ENCODE measurements around the gene ERFL.
A peak's percentile ranks its signal among the peaks of the same experiment; 100 is the strongest.
"Not testable (repeated sequence)": the region's sequence is repeated elsewhere in the genome, so short reads cannot be mapped to it uniquely, and the experiment has no call there.

The ERFL gene

DNA sequence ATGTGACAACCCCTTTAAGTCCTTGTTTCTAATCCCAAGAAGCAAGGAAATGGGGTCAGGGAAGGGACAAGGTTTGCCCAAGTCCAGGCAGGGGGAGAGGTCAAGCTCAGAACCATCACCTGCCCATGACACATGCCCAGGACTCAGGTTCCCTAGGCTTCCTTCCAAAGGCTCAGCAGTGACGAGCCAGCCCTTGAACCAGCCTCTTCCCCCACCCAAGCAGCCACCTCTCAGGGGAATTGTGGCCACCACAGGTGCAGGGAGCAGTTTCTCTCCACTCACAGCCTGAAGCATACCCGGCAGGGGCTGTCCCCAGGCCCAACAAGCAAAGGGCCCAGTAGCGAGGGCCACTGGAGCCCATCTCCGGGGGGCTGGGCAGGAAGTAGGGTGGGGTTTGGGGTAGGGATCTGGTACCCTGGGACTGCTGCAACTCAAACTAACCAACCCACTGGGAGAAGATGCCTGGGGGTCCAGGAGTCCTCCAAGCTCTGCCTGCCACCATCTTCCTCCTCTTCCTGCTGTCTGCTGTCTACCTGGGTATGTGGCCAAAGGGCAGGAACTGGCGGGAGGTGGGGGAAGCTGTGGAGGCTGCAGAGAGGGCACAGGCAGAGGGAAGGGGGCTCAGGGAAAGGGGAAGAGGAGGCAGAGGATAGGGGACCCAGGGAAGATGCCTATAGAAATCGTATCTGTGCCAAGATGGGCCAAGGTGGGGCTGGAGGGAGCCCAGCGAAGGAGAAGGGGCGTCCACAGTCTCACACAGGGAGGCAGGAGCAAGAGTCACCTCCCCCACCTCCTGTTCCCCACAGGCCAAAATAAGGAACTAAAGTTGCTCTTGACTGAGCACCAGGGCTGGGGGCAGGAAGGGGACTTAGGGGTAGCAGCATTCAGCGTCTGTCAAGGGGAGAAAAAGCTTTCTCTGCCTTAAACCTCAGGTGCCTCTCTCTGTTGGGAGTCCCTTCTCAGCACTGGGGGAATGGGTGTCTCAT is 51.1 kb downstream of the ERFL start, which contains the start of gene CD79A:
TSS of gene CD79A (plus strand) at position 433 of the 986 bp plus-strand sequence. CDS start at position 459, 26 bp downstream.
- no peak for DNase-seq (ENCODE audit: low read depth)

DNA sequence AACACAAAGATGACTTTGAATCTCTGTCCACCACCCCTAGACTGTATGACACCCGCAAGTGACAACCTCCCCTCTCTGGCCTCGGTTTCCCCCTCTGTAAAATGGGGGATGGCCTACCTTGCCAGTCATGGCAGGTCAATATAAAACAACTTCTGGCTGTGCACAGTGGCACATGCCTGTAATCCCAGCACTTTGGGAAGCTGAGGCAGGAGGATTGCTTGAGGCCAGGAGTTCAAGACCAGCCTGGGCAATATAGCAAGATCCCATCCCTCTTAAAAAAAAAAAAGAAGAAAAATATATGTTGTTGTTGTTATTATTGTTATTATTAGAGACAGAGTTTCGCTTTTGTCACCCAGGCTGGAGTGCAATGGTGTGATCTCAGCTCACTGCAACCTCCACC is 52.3 kb downstream of the ERFL start:
- not testable (repeated sequence) for DNase-seq (ENCODE audit: low read depth)

DNA sequence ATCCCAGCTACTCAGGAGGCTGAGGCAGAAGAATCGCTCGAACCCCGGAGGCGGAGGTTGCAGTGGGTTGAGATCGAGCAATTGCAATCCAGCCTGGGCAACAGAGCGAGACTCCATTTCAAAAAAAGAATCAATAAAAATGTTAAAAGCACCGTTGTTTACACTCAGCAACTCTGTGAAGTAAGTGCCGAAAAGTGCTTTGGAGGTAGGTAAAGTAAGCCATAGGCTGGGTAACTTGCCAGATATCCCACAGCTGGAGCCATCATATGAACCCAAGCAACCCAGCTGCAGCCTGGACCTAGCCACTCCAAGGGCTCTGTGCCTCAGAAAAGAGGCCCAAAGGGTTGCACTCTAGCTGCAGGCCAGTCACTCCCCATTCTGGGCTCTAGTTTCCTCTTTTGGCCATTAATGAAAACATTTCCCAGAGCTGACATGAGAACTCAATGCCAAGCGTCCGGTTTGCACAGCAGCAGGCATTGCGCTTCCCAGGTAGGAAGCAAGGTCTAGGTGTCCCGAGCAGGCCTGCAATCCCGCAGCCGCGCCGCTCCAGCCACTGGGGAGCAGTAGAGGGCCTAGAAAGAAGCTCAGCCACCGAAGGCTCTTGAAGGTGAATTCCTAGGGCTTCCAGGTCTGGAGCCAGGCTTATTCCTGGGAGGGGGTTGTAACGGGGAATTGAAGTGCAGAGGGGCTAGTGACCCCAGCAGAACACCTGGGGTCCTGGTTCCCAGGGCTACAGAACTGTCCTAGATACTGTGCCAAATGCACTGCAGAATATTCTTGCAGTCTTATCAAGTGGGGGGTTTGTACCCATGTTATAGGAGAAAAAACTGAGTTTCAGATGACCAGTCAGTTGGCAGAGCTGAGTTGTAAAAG is 55.2 kb downstream of the ERFL start:
- DNase-seq (ENCODE audit: low read depth): peak; percentile 33

DNA sequence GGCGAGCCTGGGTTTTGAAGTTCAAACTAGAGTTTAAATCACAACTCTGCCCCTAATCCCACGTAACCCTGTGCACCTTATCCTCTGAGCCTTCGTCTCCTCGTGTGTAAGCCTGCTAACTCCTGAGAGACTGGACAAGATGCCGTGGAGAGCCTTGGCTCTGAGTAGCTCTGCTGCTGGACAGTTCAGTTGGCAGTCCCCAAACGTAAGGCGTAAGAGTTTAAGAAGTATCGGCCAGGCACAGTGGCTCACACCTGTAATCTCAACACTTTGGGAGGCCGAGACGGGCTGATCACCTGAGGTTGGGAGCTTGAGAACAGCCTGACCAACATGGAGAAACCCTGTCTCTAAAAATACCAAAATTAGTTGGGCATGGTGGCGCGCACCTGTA is 55.9 kb downstream of the ERFL start:
- no peak for DNase-seq (ENCODE audit: low read depth)

DNA sequence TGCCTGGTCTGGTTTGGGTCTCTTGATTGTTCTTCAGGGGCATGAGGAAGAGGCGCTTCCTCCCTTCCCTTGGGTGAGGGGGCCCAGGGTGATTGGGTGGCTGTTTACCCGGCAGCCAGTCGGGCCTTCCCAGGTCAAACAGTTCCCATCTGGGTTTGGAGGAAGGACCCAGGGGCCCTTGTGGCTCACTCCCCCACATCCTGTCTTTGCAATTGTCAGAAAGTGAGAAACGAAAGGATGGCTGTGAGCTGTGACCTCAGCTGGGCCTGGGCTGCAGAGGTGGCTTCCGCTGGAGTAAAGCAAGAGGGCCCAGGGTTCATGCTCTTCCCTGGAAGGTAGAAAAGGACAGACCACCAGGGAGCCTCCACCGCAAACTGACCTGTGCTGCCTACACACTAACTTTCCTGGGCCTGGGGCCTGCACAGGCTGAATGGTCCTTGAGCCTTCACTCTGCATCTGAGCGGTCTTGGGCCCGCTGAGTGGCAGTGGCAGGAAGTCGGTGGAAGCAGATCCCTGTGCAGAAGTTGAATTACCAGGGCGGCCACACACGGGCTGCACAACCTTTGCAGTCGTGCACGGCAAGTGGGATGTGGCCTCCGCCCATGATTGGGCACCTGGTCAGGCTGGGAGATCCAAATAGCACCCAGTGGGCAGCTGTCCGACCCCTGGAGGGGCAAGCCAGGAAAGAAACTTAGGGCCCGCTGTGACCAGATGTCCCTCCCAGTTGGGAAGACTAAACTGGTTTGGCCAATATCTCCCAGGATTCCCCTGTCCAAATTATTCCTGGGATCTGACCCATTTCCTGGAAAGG is 56.5 kb downstream of the ERFL start:
- no peak for DNase-seq (ENCODE audit: low read depth)

DNA sequence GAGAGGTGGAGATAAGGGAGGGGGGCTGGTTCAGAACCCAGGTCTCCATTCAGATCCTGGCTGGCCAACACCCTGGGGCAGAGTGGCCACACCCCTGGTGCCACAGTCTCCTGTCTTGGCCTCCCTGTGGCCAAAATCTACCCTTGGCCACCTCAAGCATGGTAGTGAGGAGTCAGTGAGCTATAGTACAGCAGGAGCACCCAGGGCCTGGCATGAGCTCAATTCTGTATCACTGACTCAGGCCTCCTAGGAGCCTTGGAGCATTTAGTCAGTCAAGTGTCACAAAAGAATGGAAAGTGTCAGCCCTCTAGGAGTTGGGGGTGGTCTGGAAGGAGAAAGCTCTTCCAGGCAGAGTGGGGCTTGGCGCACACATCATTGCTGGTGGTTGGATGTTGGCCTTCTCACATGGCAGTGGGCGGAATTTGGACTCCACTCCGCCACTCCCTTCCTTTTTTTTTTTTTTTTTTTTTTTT is 57.8 kb downstream of the ERFL start:
- no peak for DNase-seq (ENCODE audit: low read depth)

DNA sequence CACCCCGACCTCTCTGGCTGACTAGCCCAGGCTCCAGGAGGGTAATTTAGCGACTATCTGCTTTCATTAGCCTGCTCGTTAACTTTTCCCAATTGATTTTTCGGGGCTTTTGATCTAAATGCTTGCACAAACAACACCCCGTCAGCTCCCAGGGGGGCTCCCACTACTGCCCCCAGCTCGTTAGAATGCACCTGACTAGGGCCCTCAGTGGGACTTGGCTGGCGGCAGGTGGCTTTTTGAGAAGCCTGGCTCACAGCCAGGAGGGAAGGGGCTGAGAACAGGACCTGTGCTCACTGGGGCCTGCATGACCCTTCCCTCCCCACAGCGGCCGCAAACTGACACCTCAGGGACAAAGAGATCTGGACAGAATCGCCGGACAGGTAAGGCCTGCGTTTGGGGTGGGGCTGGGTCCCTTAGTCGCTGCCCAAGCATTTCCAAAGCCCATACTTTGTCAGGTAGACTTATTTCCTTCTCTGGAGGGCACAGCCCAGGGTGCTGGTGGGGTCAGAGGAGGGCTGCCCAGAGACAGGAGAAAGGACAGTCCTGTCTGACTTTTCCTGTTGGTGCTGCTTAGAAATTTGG is 58.8 kb downstream of the ERFL start:
- DNase-seq (ENCODE audit: low read depth): no peak

DNA sequence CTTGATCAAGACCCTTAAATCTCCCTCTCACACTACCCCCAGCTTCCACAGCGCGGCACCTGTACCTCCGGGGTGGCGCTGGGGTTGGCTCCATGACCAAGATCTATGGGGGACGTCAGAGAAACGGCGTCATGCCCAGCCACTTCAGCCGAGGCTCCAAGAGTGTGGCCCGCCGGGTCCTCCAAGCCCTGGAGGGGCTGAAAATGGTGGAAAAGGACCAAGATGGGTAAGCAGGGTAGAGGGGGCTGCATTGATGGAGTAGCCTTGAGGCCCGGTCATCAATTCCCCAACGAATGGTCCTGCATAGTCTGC is 59.3 kb downstream of the ERFL start:
- no peak for DNase-seq (ENCODE audit: low read depth)

DNA sequence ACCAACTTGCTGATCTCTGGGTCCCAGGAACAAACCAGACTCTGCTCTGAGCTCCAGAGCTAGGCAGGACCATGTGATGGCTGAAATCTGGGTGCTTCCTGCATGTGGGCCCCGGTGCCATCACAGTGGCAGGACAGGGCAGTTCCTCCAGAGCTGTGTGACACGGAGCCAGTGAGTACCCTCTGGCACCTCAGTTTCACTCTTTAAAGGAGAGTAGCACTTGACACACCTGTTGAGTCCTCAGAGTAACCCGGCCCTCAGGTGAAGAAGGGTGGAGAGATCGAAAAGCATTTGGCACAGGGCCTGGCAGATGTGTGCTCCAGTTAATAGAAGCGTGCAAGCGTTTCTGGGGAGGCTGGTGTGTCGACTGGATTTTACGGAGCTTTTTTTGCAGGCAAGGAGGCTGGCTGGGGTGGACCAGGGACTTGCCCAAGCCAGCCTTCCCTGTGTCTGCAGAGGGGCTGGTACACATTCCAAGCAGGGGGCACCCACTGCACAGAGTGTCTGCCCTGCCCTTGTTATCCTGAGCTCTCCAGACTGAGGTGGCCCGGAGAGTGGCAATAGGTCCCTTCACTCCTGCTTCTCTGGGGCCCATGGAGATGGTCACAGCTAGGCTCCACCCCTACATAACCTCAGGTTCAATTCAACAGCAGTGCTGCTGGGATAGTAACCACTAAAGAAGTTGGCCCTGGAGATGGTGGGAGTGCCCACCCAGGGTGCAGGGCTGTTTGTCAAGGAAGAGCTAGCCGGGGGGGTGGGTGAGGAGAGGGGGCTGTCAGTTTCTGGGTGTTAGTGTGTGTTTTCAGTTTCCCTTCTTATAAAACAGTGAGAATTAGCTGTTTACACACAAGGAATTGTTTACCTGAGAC is 59.9 kb downstream of the ERFL start:
- DNase-seq (ENCODE audit: low read depth): no peak

DNA sequence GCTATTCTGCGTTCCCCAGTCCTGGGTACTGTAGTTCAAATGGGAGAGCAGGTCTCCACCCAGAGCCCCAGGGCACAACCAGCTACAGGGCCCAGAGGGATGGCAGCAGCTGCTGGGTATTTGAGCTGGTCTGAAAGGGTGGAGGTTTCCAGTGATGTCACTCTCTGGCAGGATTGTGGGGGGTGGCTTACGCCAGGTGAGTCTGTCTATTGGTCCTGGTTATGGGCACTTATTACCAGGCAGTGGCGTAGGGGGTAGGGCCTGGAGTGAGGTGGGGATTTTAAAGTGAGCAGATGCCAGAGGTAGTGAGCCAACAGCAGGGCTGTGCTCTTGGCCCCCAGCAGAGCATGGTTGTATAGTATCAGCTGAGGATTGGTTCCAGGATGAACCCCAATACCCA is 62.0 kb downstream of the ERFL start:
- no peak for DNase-seq (ENCODE audit: low read depth)

DNA sequence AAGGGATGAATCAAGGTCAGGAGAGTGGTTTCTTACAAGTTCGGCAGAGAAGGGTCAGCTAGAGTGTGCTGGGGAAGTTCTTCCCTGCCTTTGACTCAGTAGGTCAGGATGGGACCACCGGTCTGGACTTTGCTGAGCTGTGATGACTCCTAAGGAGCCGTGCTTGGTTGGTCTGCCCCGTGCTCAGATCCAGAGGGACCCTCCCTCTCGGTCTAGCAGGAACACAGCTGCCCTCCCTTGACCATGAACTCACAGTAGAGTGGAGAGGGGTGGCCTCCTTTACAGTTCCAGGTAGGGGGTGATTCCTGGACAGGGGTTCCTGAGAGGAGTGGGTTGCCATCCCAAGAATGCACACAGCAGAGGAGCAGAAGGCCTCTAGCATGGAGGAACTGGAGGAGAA is 63.9 kb downstream of the ERFL start:
- no peak for DNase-seq (ENCODE audit: low read depth)

DNA sequence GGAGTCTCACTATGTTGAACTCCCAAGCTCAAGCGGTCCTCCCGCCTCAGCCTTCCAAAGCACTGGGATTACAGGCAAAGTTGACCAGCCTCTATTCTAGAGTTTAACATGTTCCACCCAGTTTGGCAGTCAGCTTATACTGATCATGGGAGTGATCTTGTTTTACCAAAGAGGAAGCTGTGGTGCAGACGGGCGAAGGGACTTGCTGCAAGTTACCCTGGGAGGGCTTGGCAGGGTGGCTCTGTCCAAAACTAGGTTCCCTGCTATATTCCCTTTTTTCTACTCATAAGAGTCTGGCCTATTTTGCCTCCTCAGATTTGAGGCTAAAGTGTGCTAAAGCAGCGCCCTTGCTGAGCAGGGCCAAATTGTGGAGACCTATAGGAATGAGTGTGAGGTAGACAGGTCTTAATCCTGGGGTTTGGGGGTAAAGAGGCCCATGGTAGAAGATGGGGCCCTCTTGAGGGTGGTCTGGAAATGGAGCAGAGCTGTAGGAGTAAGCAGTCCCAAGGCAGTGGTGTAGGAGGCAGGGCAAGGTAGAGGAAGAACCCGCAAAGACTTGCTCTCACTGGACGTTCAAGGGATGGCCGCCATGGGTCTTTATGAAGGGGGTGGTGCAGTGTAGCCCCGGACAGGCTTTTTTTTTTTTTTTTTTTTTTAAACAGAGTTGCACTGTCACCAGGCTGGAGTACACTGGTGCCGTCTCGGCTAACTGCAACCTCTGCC is 64.9 kb downstream of the ERFL start:
- no peak for DNase-seq (ENCODE audit: low read depth)

DNA sequence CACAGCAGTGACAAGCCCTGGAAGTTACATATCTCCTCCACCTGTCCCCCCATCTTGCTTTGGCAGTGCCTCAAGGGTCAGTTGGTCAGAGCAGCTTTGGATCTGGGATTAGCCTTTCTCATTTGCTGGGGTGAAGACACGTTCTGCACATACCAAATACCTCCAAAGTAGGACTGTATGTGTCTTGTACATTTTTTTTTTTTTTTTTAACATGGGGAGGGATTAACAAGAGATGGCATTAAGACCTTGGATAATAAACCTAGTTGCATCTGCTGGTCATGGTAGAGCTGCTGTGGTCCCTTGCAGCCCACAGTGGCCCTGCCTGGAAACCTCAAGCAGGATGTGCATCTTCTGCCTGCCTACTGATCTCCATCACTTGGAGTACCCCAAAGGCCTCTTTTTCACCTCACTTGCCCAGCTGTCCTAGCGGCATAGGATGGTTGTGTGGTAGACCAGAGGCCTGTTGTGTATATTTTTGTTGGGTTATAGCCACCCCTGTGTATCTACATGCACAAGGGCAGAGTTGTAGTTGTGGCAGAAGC is 65.7 kb downstream of the ERFL start:
- no peak for DNase-seq (ENCODE audit: low read depth)

DNA sequence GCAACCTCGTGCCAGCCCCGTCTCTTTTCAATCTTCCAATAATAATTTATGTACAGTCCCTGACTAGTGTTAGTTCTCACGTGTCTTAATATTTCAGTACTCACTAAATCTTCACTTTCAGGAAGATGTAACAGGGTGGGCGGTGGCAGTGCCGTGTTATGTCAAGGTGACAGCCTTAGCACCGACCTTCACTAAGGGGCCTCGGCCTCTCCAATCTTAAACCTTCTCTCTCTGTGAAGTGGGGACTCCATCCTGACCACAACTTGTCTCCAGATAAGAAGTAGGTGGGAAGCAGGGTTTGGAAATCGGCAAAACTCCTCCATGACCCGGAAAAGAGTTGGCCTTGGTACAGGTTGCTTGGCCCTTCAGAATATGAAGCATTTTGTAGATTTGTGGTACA is 66.4 kb downstream of the ERFL start:
- no peak for DNase-seq (ENCODE audit: low read depth)

DNA sequence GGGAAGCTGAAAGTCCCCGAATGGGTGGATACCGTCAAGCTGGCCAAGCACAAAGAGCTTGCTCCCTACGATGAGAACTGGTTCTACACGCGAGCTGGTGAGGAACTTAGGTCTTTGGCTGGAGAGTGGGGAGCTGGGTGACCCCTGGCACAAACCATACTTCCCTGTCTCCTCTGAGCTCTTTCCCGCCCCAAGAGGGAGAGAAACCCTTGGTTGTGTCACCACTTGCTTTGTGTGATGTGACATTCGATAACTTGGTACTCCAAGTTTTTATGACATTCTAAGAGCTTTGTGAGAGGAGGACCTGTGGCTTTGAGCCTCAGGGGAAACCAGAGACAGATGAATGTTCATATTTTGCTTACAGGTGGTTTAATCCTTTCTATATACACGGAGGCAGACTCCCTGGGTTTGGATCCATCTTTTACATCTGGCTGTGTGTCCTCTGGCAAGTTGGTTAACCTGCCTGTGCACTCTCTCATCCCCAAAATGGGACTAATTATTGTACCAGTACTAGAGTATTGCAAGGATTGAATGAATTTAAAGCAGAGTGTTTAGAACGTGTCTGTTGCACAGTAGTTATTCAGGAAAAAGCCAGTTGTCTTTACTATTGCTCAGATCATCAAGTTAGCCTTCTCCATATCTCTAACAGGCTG is 67.0 kb downstream of the ERFL start:
- no peak for DNase-seq (ENCODE audit: low read depth)

DNA sequence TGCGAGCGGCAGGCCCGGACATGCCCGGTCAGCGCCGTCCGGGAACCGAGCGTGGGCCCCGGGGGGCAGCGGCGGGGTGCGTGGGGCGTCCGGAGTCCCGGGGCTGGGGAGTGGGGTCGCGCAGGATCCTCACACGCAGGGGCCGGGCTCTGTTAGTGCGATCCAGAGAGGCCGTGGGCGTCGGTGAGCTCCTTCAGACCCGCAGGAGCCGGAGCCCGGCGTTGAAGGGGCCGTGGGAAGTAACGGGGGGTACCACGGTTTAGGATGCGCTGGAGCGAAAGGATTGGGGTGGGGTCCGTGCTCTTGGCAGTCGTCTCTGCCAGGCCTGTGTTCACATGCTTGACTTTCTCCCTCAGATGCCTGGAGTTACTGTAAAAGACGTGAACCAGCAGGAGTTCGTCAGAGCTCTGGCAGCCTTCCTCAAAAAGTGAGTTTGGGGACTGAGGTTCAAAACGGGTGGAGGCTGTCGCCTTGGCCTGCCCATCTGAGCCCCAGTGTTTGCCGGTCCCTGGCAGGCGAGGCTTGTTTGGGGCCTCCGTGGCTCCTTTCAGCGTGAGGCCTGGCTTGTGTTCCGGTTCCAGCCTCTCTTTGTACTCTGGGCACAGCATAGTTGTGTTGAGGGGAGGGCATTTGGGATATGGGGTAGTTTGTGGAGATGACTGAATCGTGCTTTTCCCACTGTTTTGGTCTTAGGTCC is 67.7 kb downstream of the ERFL start:
- no peak for DNase-seq (ENCODE audit: low read depth)

DNA sequence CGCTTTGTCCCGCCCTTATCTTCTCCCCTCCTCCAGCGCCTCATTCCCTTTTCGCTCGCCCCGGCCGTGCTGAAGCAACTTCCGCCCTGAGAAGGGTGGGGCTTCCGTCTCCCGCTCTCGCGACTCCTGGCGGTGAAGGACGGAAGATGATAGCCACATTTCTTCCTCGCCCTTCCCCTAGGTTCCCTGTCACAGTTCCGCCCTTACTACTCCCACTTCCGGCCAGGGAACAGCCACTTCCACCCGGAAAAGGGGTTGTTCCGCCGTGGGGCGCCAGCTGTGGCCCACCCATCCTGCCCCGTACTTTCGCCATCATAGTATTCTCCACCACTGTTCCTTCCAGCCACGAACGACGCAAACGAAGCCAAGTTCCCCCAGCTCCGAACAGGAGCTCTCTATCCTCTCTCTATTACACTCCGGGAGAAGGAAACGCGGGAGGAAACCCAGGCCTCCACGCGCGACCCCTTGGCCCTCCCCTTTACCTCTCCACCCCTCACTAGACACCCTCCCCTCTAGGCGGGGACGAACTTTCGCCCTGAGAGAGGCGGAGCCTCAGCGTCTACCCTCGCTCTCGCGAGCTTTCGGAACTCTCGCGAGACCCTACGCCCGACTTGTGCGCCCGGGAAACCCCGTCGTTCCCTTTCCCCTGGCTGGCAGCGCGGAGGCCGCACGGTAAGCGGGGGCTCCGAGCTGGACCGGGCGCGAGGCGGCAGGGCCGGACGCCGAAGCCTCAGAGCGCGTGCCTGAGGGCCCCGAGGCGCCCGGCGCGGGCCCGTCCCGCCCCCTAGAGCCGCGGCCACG is 68.4 kb downstream of the ERFL start, which contains the start of gene RPS19:
TSS of gene RPS19 (plus strand) at position 638 of the 801 bp plus-strand sequence. CDS start 520 bp downstream, outside the sequence.
- peak; percentile 98 for DNase-seq (ENCODE audit: low read depth)
